Stomach (tissue), 9 donors: ENCODE measurements around the gene P3H1. TPM values are rescaled to one million over a fixed set of nuclear protein-coding genes. Genes with fewer than 3 reads are reported as not detected.

ENCODE experiments used
- DNase-seq, 2 donors: peaks; one replicate each; pipeline versions ENCODE4 v3.0.0 to v3.0.0-alpha.2; 2013 to 2019
- H3K27ac ChIP-seq, 5 donors: fragments of 200-600 bp in 4 of 5; sonication (generic) in 4 of 5; one replicate each; pipeline ENCODE4 v1.5.1; 2013 to 2019; ENCODE audit warnings: mild to moderate bottlenecking in 1 of 5, moderate library complexity in 1 of 5
- H3K27me3 ChIP-seq, 3 donors: fragments of 200-600 bp; sonication (generic); one replicate each; pipeline ENCODE4 v1.5.1; 2017 to 2019; ENCODE audit warnings: mixed run types in 1 of 3
- H3K36me3 ChIP-seq, 4 donors: fragments of 200-600 bp; sonication (generic); 1 replicate in 3 of 4; 2 replicates in 1 of 4; pipeline ENCODE4 v1.5.1; 2016 to 2019
- H3K4me1 ChIP-seq, 4 donors: fragments of 200-600 bp; sonication (generic); one replicate each; pipeline ENCODE4 v1.5.1; 2016 to 2019
- H3K4me3 ChIP-seq, 4 donors: fragments of 200-600 bp; sonication (generic) in 3 of 4; one replicate each; pipeline ENCODE4 v1.5.1; 2016 to 2019; ENCODE audit warnings: mild to moderate bottlenecking in 1 of 4
- H3K9me3 ChIP-seq, 4 donors: fragments of 200-600 bp; sonication (generic); one replicate each; pipeline ENCODE4 v1.5.1; 2016 to 2019
- CTCF ChIP-seq, 7 experiments: fragments of 450-650 bp in 4 of 7; fragments of 200-600 bp in 3 of 7; sonication (generic) in 3 of 7; IDR thresholded peaks; one replicate each; pipeline ENCODE4 v1.5.1; 2016 to 2019; ENCODE audit warnings: antibody characterized with exemption in 7 of 7, control low read depth in 2 of 7, mild to moderate bottlenecking in 1 of 7
- EP300 ChIP-seq: sonication (generic); formaldehyde crosslinking; IDR thresholded peaks from one replicate; pipeline ENCODE4 v1.6.1; 2017; ENCODE audit warnings: antibody characterized with exemption
- POLR2A ChIP-seq, 4 donors: fragments of 450-650 bp; IDR thresholded peaks; one replicate each; pipeline ENCODE4 v1.6.1; 2016; ENCODE audit warnings: antibody characterized with exemption in 4 of 4, control low read depth in 2 of 4, mild to moderate bottlenecking in 1 of 4, moderate library complexity in 1 of 4
- POLR2AphosphoS5 ChIP-seq, 3 donors: sonication (generic); formaldehyde crosslinking; IDR thresholded peaks; one replicate each; pipeline ENCODE4 v1.6.1; 2016; ENCODE audit warnings: antibody characterized with exemption in 3 of 3
- WGBS, 5 donors: extraction: QIAGEN DNeasy Blood & Tissue Kit in 3 of 5; methylation state at CpG; one replicate each; pipeline versions ENCODE4 v1.1.5 to v1.1.7; 2013 to 2018; 5-methylcytosine and 5-hydroxymethylcytosine counted together
- intact Hi-C: fragments of 100-400 bp; cut with DNase I; formaldehyde crosslinking; loops from one replicate; pipeline ENCODE4 v1.15.1; 2023; ENCODE audit warnings: low total_unique reads
- polyA plus RNA-seq, 3 donors: library from polyadenylated mRNA; stranded (reverse); fragments of 200-250 nt; gene quantifications; one replicate each; pipeline ENCODE4 v1.2.3, GENCODE V29; 2013
- total RNA-seq, 5 donors: library from RNA; depleted of rRNA; stranded (reverse); fragments of >200 nt; gene quantifications; one replicate each; pipeline versions ENCODE4 v1.1.0 to v1.2.3, GENCODE V29; 2014 to 2016
- donor health status: healthy with polysubstance abuse.
- donor health status: Bipolar disorder and iron deficiency.
- donor health status: healthy.

P3H1 gene
- total and polyA plus RNA-seq, 8 donors: 5.0 to 78.2 (median 22.3) TPM

- 83 to 91% (median 86%) methylated on average over 4 to 8 of the region's 8 CpGs for WGBS, 5 donors
- intact Hi-C loops: no loop called here
- no peaks in the 10 kb centered on the region for H3K36me3 ChIP-seq
- peaks cover 0 to 15% (median 0%) of the 10 kb centered on the region in 4 donors for H3K4me1 ChIP-seq
- no peaks in the 10 kb centered on the region for H3K27me3 ChIP-seq
- TF ChIP-seq POLR2A (IDR thresholded peaks at IDR 0.05) (no peak), CTCF (IDR thresholded peaks at IDR 0.05) (no peak), POLR2AphosphoS5 (IDR thresholded peaks at IDR 0.05) (no peak), EP300 (no peak)
- H3K27ac ChIP-seq: no peak overlapping the region
- H3K9me3 ChIP-seq: no peaks in the 10 kb centered on the region
- H3K4me3 ChIP-seq: no peak overlapping the region
- no peak for DNase-seq
Observed at GRCh38 chr1:42738678-42739226, 28.1 kb downstream of the P3H1 start.

GRCh38 chr1:42737986-42738677 lies 28.7 kb downstream of the P3H1 start:
- TF ChIP-seq POLR2A (IDR thresholded peaks at IDR 0.05) (no peak), EP300 (no peak), POLR2AphosphoS5 (IDR thresholded peaks at IDR 0.05) (no peak), CTCF (IDR thresholded peaks at IDR 0.05) (no peak)
- DNase-seq: no peak
- Histone ChIP-seq H3K4me1 (peaks cover 0 to 15% (median 0%) of the 10 kb centered on the region in 4 donors), H3K27me3 (no peaks in the 10 kb centered on the region), H3K27ac (no peak overlapping the region), H3K9me3 (no peaks in the 10 kb centered on the region), H3K36me3 (no peaks in the 10 kb centered on the region), H3K4me3 (no peak overlapping the region)
- intact Hi-C loops: no loop called here
- whole genome bisulfite sequencing, 5 donors: 89 to 94% (median 92%) methylated on average over 13 to 21 of the region's 21 CpGs

GRCh38 chr1:42737257-42737656 lies 29.6 kb downstream of the P3H1 start:
- Histone ChIP-seq H3K4me3 (no peak overlapping the region), H3K27ac (no peak overlapping the region), H3K36me3 (no peaks in the 10 kb centered on the region), H3K4me1 (peaks cover 0 to 15% (median 0%) of the 10 kb centered on the region in 4 donors), H3K9me3 (no peaks in the 10 kb centered on the region), H3K27me3 (no peaks in the 10 kb centered on the region)
- WGBS, 5 donors: 34 to 42% (median 39%) methylated on average over 5 of the region's 5 CpGs
- TF ChIP-seq EP300 (no peak), CTCF (IDR thresholded peaks at IDR 0.05) (peak in 1 of 7 experiments; percentile 10), POLR2AphosphoS5 (IDR thresholded peaks at IDR 0.05) (peak in 1 of 3 donors; percentile 15)
- intact Hi-C loops: no loop called here
- DNase-seq: peak in 1 of 2 donors; percentile 88

GRCh38 chr1:42736571-42737200 lies 30.1 kb downstream of the P3H1 start:
- Histone ChIP-seq H3K4me1 (peaks cover 0 to 15% (median 0%) of the 10 kb centered on the region in 4 donors), H3K27me3 (no peaks in the 10 kb centered on the region), H3K36me3 (no peaks in the 10 kb centered on the region), H3K27ac (no peak overlapping the region), H3K4me3 (no peak overlapping the region), H3K9me3 (no peaks in the 10 kb centered on the region)
- TF ChIP-seq EP300 (no peak), POLR2A (IDR thresholded peaks at IDR 0.05) (no peak), POLR2AphosphoS5 (IDR thresholded peaks at IDR 0.05) (no peak), CTCF (IDR thresholded peaks at IDR 0.05) (no peak)
- no peak for DNase-seq
- intact Hi-C loops: no loop called here
- WGBS, 5 donors: 84 to 97% (median 90%) methylated on average over 8 of the region's 8 CpGs
